Measurements from ENCODE around the gene FGF12. TPM values are rescaled to one million over a fixed set of nuclear protein-coding genes. Genes with fewer than 3 reads are reported as not detected.

FGF12 gene
- total RNA-seq, 4 donors from 2014 or later: 0.46 to 1.2 (median 0.72) TPM

- Histone ChIP-seq H3K4me1 (no peaks in the 10 kb centered on the region), H3K4me3 (no peak overlapping the region), H3K9me3 (no peaks in the 10 kb centered on the region), H3K36me3 (no peaks in the 10 kb centered on the region), H3K27me3 (no peaks in the 10 kb centered on the region), H3K27ac (no peak overlapping the region)
- DNase-seq: no peak
- no peak for ATAC-seq
- intact Hi-C loops (cut with DNase I; ENCODE audit: low total_unique reads) (no loop called here), in situ Hi-C loops (cut with MboI; ENCODE audit: low sequenced_read_pairs in 4 of 4) (no loop called here)
- no peak for TF ChIP-seq CTCF (IDR thresholded peaks at IDR 0.05 in 4 of 5, conservative IDR thresholded peaks at IDR 0.05 in 1 of 5)
- no peak for TF ChIP-seq POLR2A (IDR thresholded peaks at IDR 0.05)
These were observed 309.7 kb downstream of the FGF12 start for GRCh38 chr3:192417559-192418055.

DNA sequence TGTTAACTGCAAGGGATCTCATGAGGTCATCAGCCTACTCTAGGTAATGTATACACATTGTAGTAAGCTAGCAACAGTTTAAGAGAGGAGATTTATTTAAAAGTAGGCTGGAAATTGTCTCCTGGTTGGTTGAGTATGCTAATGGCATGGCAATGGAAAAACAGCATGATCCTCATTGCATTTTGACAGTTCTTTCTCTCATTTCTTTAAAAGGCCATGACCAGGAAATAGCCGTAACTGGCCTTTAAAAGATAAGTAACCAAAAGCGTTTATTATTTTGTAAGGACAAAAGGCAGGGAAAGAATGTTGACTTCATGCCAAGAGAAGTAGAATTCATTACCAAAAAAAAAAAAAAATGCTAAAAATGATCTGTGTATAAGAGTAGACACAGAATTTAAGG lies 310.3 kb downstream of the FGF12 start:
- no peaks in the 10 kb centered on the region for H3K36me3 ChIP-seq
- no peaks in the 10 kb centered on the region for H3K9me3 ChIP-seq
- H3K27me3 ChIP-seq: no peaks in the 10 kb centered on the region
- TF ChIP-seq CTCF (IDR thresholded peaks at IDR 0.05 in 4 of 5, conservative IDR thresholded peaks at IDR 0.05 in 1 of 5) (no peak), POLR2A (IDR thresholded peaks at IDR 0.05) (no peak)
- no peak for ATAC-seq
- no peak overlapping the region for H3K4me3 ChIP-seq
- no peak overlapping the region for H3K27ac ChIP-seq
- intact Hi-C loops (cut with DNase I; ENCODE audit: low total_unique reads) (no loop called here), in situ Hi-C loops (cut with MboI; ENCODE audit: low sequenced_read_pairs in 4 of 4) (no loop called here)
- DNase-seq: no peak
- no peaks in the 10 kb centered on the region for H3K4me1 ChIP-seq

- intact Hi-C loops (cut with DNase I; ENCODE audit: low total_unique reads): no loop called here
- in situ Hi-C loops (cut with MboI; ENCODE audit: low sequenced_read_pairs in 4 of 4): no loop called here
These were observed 313.9 kb downstream of the FGF12 start for GRCh38 chr3:192413461-192413860.

DNA sequence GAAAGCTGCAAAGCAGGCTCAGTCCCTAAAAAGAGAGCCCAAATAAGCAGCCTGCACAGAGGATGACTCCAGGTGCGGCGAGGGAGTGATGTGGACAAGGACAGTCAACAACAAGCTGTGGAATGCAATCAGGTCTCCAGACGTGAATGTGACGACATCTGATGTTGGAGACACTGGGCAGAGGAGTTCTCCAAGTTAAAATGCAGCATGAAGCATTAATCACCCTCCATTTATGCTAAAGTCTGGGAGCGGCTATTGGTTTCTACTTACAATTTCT lies 316.7 kb downstream of the FGF12 start:
- Histone ChIP-seq H3K4me3 (no peak overlapping the region), H3K36me3 (no peaks in the 10 kb centered on the region), H3K4me1 (no peaks in the 10 kb centered on the region), H3K9me3 (no peaks in the 10 kb centered on the region), H3K27ac (no peak overlapping the region), H3K27me3 (peaks cover 9 to 14% (median 10%) of the 10 kb centered on the region in 3 donors)
- intact Hi-C loops (cut with DNase I; ENCODE audit: low total_unique reads): no loop called here
- TF ChIP-seq POLR2A (IDR thresholded peaks at IDR 0.05) (no peak), CTCF (IDR thresholded peaks at IDR 0.05 in 4 of 5, conservative IDR thresholded peaks at IDR 0.05 in 1 of 5) (no peak)
- in situ Hi-C loops (cut with MboI; ENCODE audit: low sequenced_read_pairs in 4 of 4): no loop called here
- no peak for DNase-seq
- ATAC-seq: no peak

More at GRCh38 chr3:192413461-192413860, 313.9 kb downstream of the FGF12 start:
- Histone ChIP-seq H3K4me3 (no peak overlapping the region), H3K4me1 (no peaks in the 10 kb centered on the region), H3K27ac (no peak overlapping the region), H3K9me3 (no peaks in the 10 kb centered on the region), H3K36me3 (no peaks in the 10 kb centered on the region), H3K27me3 (peaks cover 2 to 9% (median 3%) of the 10 kb centered on the region in 3 donors)
- DNase-seq: no peak
- no peak for ATAC-seq
- TF ChIP-seq POLR2A (IDR thresholded peaks at IDR 0.05) (no peak), CTCF (IDR thresholded peaks at IDR 0.05 in 4 of 5, conservative IDR thresholded peaks at IDR 0.05 in 1 of 5) (no peak)
